SK-N-MC (cell line): ENCODE results near the gene MRPL23.

Source experiments
- DNase-seq: peaks from one replicate; pipeline ENCODE4 v3.0.0-alpha.2; 2011; ENCODE audit warnings: low read depth, low spot score
- H3K27ac ChIP-seq: fragments of 200-600 bp; sonication (generic); 2 replicates; pipeline ENCODE4 v1.5.1; 2016; ENCODE audit warnings: mixed run types
- H3K36me3 ChIP-seq: fragments of 200-600 bp; sonication (generic); 2 replicates; pipeline ENCODE4 v1.6.1; 2017; ENCODE audit warnings: antibody characterized with exemption, low read length, mixed read lengths; ENCODE audit not compliant: insufficient read depth
- H3K4me3 ChIP-seq: fragments of 200-600 bp; sonication (generic); 2 replicates; pipeline ENCODE4 v1.5.1; 2016
- H3K9ac ChIP-seq: fragments of 200-600 bp; sonication (generic); 2 replicates; pipeline ENCODE4 v1.8.0; 2017; ENCODE audit warnings: mixed run types, mixed read lengths; ENCODE audit not compliant: insufficient read length
- H3K9me3 ChIP-seq: fragments of 200-600 bp; sonication (generic); 2 replicates; pipeline ENCODE4 v1.6.1; 2017; ENCODE audit warnings: low read depth, mild to moderate bottlenecking, antibody characterized with exemption, low read length, moderate library complexity, mixed read lengths
- EZH2 ChIP-seq: fragments of 200-600 bp; sonication (generic); IDR thresholded peaks from one replicate; pipeline ENCODE4 v1.6.1; 2017; ENCODE audit warnings: antibody characterized with exemption
- FOXP2 ChIP-seq: optimal IDR thresholded peaks from 2 replicates; pipeline ENCODE3; 2011; ENCODE audit warnings: mild to moderate bottlenecking, moderate library complexity; ENCODE audit not compliant: insufficient read depth; ENCODE audit errors: extremely low read length, control extremely low read depth
- POLR2AphosphoS5 ChIP-seq: IDR thresholded peaks from 2 replicates; pipeline ENCODE4 v1.6.1; 2012; ENCODE audit warnings: mild to moderate bottlenecking, low read depth, low read length, borderline replicate concordance

The MRPL23 gene

DNA sequence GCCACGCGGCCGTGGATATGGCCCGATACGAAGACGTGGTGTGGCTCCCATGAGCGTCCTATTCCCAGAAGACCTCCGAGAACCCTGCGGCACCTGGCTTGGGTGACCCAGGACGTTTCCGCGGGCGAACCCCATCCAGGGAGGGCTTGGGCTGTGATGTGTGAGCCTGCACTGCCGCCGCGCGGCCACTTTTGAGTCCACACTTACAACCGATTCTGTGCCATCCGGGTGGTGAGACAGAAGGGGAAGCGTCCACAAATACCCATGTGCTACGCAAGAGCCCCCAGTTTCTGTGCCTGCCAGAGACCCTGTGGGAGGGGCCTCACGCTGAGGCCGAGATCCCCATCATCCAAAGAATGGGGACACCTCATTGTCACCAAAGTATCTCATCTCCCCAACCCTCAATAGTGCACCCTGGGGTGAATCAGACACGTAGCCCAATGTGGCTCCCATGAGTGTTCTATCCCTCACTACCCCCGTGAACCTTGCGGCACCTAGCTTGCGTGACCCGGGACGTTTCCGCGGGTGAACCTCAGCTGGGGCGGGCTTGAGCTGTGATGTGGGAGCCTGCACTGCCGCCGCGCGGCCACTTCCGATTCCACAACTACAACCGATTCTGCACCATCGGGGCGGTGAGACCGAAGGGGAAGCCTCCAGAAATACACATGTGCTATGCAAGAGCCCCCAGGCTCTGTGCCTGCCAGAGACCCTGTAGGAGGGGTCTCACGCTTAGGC lies 55.1 kb downstream of the MRPL23 start:
- H3K4me3 ChIP-seq = no peak overlapping the region
- H3K27ac ChIP-seq = no peak overlapping the region
- H3K9ac ChIP-seq = no peak overlapping the region
- H3K9me3 ChIP-seq = no peaks in the 10 kb centered on the region
- no peaks in the 10 kb centered on the region for H3K36me3 ChIP-seq
- no peak for DNase-seq
- TF ChIP-seq EZH2 (no peak), FOXP2 (no peak), POLR2AphosphoS5 (no peak)

- TF ChIP-seq FOXP2 (no peak), EZH2 (no peak), POLR2AphosphoS5 (no peak)
- no peak for DNase-seq
- H3K36me3 ChIP-seq = no peaks in the 10 kb centered on the region
- H3K9ac ChIP-seq = no peak overlapping the region
- H3K4me3 ChIP-seq = no peak overlapping the region
- no peak overlapping the region for H3K27ac ChIP-seq
- H3K9me3 ChIP-seq = no peaks in the 10 kb centered on the region
Measured at GRCh38 chr11:2002807-2003206, 55.7 kb downstream of the MRPL23 start.

- Histone ChIP-seq H3K9ac (no peak overlapping the region), H3K4me3 (no peak overlapping the region), H3K9me3 (no peaks in the 10 kb centered on the region), H3K27ac (no peak overlapping the region), H3K36me3 (no peaks in the 10 kb centered on the region)
- no peak for DNase-seq
- TF ChIP-seq FOXP2 (no peak), POLR2AphosphoS5 (no peak), EZH2 (no peak)
Measured at GRCh38 chr11:2004466-2004865, 57.3 kb downstream of the MRPL23 start.
